SU-DHL-6 (cell line): ENCODE data around the gene RAB14.

ENCODE experiments used
- CTCF ChIP-seq: fragments of 200-600 bp; sonication (generic); IDR thresholded peaks from one replicate; pipeline ENCODE4 v1.5.1; 2017; ENCODE audit warnings: antibody characterized with exemption, mild to moderate bottlenecking, low read length, moderate library complexity; ENCODE audit not compliant: insufficient read depth, poor library complexity, severe bottlenecking
- EZH2phosphoT487 ChIP-seq: fragments of 200-600 bp; sonication (generic), shearing (Covaris generic); conservative IDR thresholded peaks from 2 replicates; pipeline ENCODE4 v1.6.1; 2018; ENCODE audit warnings: mild to moderate bottlenecking, antibody characterized with exemption, low read length, moderate library complexity, mixed read lengths

GRCh38 chr9:121157939-121158338 lies 43.7 kb downstream of the RAB14 start:
- no peak for TF ChIP-seq CTCF
- no peak for TF ChIP-seq EZH2phosphoT487
